ENCODE results near the gene PCDH8. TPM values are rescaled to one million over a fixed set of nuclear protein-coding genes. Genes with fewer than 3 reads are reported as not detected.

Gene PCDH8
- total RNA-seq, 6 experiments from 2014 or later = not detected

DNA sequence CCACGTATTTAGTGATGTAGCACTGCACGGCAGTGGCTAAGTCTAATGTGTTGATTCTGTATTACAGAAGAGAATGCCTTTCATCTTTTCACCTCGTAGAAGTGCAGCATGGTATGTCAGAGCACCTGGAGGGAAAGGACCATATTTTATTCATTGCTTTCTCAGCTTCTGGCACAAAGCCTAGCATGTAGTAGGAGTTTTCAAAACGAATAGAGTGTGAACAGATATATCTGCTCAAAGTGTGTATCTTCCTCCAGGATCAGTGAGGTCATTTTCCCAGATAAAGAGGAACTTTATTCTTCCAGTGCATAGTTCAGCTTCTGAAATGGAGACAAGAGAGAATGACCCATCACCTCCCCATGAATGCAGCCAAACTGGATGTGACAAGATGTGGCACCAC is 21.2 kb upstream of the PCDH8 start:
- 42% methylated on average over 4 of the region's 4 CpGs for WGBS (ENCODE audit: insufficient coverage, low coverage, low lambda C conversion rate, missing lambda C conversion rate)
- H3K36me3 ChIP-seq = no peaks in the 10 kb centered on the region
- ATAC-seq (no peak), DNase-seq (no peak)
- H3K9me3 ChIP-seq = no peaks in the 10 kb centered on the region
- TF ChIP-seq, protein P1, sequence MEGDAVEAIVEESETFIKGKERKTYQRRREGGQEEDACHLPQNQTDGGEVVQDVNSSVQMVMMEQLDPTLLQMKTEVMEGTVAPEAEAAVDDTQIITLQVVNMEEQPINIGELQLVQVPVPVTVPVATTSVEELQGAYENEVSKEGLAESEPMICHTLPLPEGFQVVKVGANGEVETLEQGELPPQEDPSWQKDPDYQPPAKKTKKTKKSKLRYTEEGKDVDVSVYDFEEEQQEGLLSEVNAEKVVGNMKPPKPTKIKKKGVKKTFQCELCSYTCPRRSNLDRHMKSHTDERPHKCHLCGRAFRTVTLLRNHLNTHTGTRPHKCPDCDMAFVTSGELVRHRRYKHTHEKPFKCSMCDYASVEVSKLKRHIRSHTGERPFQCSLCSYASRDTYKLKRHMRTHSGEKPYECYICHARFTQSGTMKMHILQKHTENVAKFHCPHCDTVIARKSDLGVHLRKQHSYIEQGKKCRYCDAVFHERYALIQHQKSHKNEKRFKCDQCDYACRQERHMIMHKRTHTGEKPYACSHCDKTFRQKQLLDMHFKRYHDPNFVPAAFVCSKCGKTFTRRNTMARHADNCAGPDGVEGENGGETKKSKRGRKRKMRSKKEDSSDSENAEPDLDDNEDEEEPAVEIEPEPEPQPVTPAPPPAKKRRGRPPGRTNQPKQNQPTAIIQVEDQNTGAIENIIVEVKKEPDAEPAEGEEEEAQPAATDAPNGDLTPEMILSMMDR (IDR thresholded peaks at IDR 0.05) = no peak
- TF ChIP-seq POLR2A (IDR thresholded peaks at IDR 0.05) = no peak
- H3K27ac ChIP-seq = no peak overlapping the region
- no peak overlapping the region for H3K4me3 ChIP-seq
- H3K27me3 ChIP-seq = no peaks in the 10 kb centered on the region
- intact Hi-C loops (cut with DNase I) = no loop called here
- no peaks in the 10 kb centered on the region for H3K4me1 ChIP-seq

DNA sequence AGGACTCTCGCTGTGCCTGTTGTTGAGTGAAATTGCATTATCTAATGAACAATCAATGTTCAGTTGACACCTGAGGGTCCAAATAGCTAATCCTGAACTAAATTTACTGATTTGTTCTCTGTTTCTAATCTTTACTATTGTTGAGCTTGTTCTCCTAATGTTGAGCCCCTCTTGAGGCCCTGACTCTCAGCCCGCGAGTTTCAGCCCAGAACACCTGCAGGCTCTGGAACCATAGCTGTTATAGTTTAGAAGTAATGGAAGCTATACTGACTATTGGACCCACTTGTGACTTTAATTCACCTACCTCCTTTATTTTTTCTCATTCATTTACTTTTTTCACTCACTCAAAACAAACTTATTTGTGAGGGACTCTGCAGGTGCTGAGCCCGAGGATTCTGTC is 20.6 kb upstream of the PCDH8 start:
- WGBS (ENCODE audit: insufficient coverage, low coverage, low lambda C conversion rate, missing lambda C conversion rate) = 65% methylated on average over 4 of the region's 4 CpGs
- intact Hi-C loops (cut with DNase I) = no loop called here
- DNase-seq (no peak), ATAC-seq (no peak)
- no peak overlapping the region for H3K4me3 ChIP-seq
- H3K27ac ChIP-seq = no peak overlapping the region
- no peaks in the 10 kb centered on the region for H3K4me1 ChIP-seq
- H3K36me3 ChIP-seq = no peaks in the 10 kb centered on the region
- H3K9me3 ChIP-seq = no peaks in the 10 kb centered on the region
- no peaks in the 10 kb centered on the region for H3K27me3 ChIP-seq
- TF ChIP-seq, protein P1 (IDR thresholded peaks at IDR 0.05) = no peak
- no peak for TF ChIP-seq POLR2A (IDR thresholded peaks at IDR 0.05)

DNA sequence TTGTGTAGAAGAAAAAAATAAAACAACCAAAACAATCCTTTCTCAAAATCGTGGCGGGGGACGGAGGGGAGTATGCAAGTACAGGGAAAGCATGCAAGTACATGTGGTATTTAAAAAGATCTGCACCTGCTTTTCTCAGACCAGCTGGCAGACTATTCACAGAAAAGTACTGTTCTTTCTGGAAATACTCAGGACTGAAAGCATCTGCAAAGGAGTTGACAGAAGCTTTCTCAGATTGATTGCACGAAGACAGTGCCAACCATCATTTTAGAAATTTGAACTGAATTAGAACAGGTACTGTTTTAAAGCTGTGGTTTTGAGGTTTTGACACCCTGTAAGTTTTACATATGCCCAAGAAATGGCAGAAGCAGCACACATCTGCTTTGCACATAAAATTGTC is 19.8 kb upstream of the PCDH8 start:
- Histone ChIP-seq H3K4me1 (no peaks in the 10 kb centered on the region), H3K4me3 (no peak overlapping the region), H3K27me3 (no peaks in the 10 kb centered on the region), H3K9me3 (no peaks in the 10 kb centered on the region), H3K36me3 (no peaks in the 10 kb centered on the region), H3K27ac (no peak overlapping the region)
- TF ChIP-seq, protein P1 (IDR thresholded peaks at IDR 0.05) = no peak
- no peak for TF ChIP-seq POLR2A (IDR thresholded peaks at IDR 0.05)
- DNase-seq (no peak), ATAC-seq (no peak)
- intact Hi-C loops (cut with DNase I) = no loop called here
- WGBS (ENCODE audit: insufficient coverage, low coverage, low lambda C conversion rate, missing lambda C conversion rate) = 39% methylated on average over 4 of the region's 4 CpGs

DNA sequence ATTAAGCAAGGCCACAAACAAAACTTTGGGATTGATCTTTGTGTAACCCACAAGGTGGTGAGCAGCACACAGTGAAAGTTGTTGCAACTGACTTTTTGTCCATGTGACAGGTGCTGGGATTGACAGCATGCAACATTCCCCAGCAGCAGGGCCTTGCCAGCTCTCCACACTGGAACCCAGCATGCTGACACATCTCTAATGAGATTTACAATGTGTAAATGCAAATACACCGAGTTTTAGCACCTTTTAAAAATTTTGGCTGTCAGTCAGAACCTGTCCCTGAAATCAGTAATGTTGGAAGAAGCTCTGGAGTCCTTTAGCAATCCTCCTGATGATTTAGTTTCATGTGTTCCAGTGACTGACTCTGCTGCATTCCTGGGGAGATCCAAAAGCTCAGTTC is 16.5 kb upstream of the PCDH8 start:
- TF ChIP-seq, protein P1 (IDR thresholded peaks at IDR 0.05) = no peak
- no peak for TF ChIP-seq POLR2A (IDR thresholded peaks at IDR 0.05)
- ATAC-seq = no peak
- intact Hi-C loops (cut with DNase I) = no loop called here
- no peak for DNase-seq
- Histone ChIP-seq H3K4me3 (no peak overlapping the region), H3K27ac (no peak overlapping the region), H3K4me1 (no peaks in the 10 kb centered on the region), H3K36me3 (no peaks in the 10 kb centered on the region), H3K27me3 (no peaks in the 10 kb centered on the region), H3K9me3 (no peaks in the 10 kb centered on the region)
- 0% methylated on average over 1 of the region's 1 CpG for WGBS (ENCODE audit: insufficient coverage, low coverage, low lambda C conversion rate, missing lambda C conversion rate)

Data from right lobe of liver (tissue), 6 donors.